ENCODE results near the gene NCBP3. TPM values are rescaled to one million over a fixed set of nuclear protein-coding genes. Genes with fewer than 3 reads are reported as not detected.
A peak's percentile ranks its signal among the peaks of the same experiment; 100 is the strongest.

Gene NCBP3
- total RNA-seq, 1 experiment from 2014 or later, result 58.5 TPM

DNA sequence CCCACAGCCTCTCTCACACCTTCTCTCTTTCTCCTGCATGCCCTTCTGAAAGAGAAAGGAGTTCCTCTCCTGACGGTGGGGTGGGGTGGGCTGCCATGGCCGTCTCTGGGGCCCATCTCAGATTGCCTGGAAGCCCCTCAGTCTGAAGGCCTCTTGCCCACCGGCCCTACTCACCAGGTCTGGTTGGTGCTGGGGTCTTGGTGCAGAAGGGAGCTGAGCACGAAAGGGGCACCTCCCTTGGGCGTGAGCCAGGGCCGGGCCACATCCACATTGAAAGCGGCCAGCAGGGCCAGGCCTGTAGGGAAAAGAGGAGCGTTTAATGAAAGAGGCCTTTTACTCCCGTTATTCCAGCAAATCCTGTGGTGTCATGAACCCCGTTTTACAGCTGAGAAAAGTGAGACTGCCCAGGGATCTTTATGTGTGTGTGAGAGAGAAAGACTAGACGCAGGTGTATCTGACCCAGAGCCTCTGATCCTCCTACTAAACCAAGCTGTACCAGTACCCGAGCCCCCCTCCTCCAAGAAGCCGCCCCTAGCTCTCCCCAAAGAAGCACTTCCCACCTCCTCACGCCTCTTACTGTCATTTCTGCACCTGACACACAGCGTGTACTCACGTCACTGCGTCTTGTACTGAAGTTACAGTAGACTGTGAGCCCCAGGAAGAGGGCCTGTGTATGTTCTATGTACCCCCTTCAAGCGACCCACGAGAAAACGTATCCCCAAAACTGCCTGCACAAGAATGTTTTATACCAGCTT lies 68.5 kb downstream of the NCBP3 start:
- intact Hi-C loops (cut with micrococcal nuclease; ENCODE audit: unreplicated experiment), result no loop called here
- no TSS peak for BruUV-seq (replicated peaks)
- H3K27me3 ChIP-seq (ENCODE audit: insufficient read depth, low read depth), result no peaks in the 10 kb centered on the region
- ChIA-PET CTCF (no interaction called here), POLR2A (ENCODE audit: unreplicated experiment) (no interaction called here)
- DNase-seq, result no peak
- H3K9me2 ChIP-seq (ENCODE audit: insufficient read depth), result no peaks in the 10 kb centered on the region
- TF ChIP-seq CTCF (conservative IDR thresholded peaks at IDR 0.05), result no peak
- TF ChIP-seq EZH2 (IDR thresholded peaks at IDR 0.05; ENCODE audit: low read depth), result no peak
- H2AFZ ChIP-seq, result no peak overlapping the region
- H3K9me3 ChIP-seq (ENCODE audit: insufficient read depth, low read depth), result no peaks in the 10 kb centered on the region
- H3K4me2 ChIP-seq, result no peak overlapping the region
- H3F3A ChIP-seq (ENCODE audit: insufficient read depth, low read depth), result no peaks in the 10 kb centered on the region; the same call in 1 of the 2 replicates
- no peak overlapping the region for H3K4me3 ChIP-seq
- H3K4me1 ChIP-seq (replicated peaks; ENCODE audit: insufficient read depth), result 0 out of 2 replicates have a peak, but pooled peaks cover 8% of the 10 kb centered on the region
- no peaks in the 10 kb centered on the region for H3K36me3 ChIP-seq (ENCODE audit: low read depth)
- H3K27ac ChIP-seq, result no peak overlapping the region
- H4K20me1 ChIP-seq (ENCODE audit: insufficient read depth), result no peaks in the 10 kb centered on the region
- no peaks in the 10 kb centered on the region for H3K79me2 ChIP-seq (ENCODE audit: low read depth)

GRCh38 chr17:3773966-3774365 lies 72.1 kb downstream of the NCBP3 start:
- no peaks in the 10 kb centered on the region for H4K20me1 ChIP-seq (ENCODE audit: insufficient read depth)
- no peaks in the 10 kb centered on the region for H3K9me2 ChIP-seq (ENCODE audit: insufficient read depth)
- no peaks in the 10 kb centered on the region for H3F3A ChIP-seq (ENCODE audit: insufficient read depth, low read depth)
- no peak overlapping the region for H3K4me3 ChIP-seq
- H3K27ac ChIP-seq, result no peak overlapping the region
- no peak overlapping the region for H3K4me2 ChIP-seq
- H3K27me3 ChIP-seq (ENCODE audit: insufficient read depth, low read depth), result no peaks in the 10 kb centered on the region
- H3K36me3 ChIP-seq (ENCODE audit: low read depth), result no peaks in the 10 kb centered on the region
- H3K4me1 ChIP-seq (replicated peaks; ENCODE audit: insufficient read depth), result 0 out of 2 replicates have a peak, but pooled peaks cover 8% of the 10 kb centered on the region
- BruUV-seq (replicated peaks), result no TSS peak
- no peak for DNase-seq
- H3K79me2 ChIP-seq (ENCODE audit: low read depth), result no peaks in the 10 kb centered on the region
- POLR2A ChIA-PET (ENCODE audit: unreplicated experiment), result no interaction called here
- H2AFZ ChIP-seq, result no peak overlapping the region
- TF ChIP-seq CTCF (conservative IDR thresholded peaks at IDR 0.05), result no peak
- no peak for TF ChIP-seq EZH2 (IDR thresholded peaks at IDR 0.05; ENCODE audit: low read depth)
- CTCF ChIA-PET, result no interaction called here
- H3K9me3 ChIP-seq (ENCODE audit: insufficient read depth, low read depth), result no peaks in the 10 kb centered on the region
- intact Hi-C loops (cut with micrococcal nuclease; ENCODE audit: unreplicated experiment), result no loop called here

DNA sequence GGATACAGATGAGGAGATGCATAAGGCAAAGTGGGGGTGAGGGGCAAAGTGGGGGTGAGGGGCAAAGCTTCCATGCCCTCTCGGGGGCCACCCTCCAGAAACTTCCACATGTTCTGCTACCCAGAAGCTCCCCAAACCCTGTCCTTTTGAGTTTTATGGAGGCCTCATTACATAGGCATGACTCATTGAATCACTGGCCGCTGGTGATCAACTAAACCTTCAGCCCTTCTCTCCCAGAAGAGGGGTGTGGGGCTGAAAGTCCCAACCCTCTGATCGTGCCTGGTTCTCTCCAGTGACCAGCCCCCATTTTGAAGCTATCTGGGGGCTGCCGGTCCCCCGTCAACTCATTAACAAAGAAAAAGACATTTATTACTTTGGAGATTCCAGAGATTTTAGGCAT lies 72.5 kb downstream of the NCBP3 start:
- H3K36me3 ChIP-seq (ENCODE audit: low read depth), result no peaks in the 10 kb centered on the region
- TF ChIP-seq CTCF (conservative IDR thresholded peaks at IDR 0.05), result no peak
- H3K4me3 ChIP-seq, result no peak overlapping the region
- H2AFZ ChIP-seq, result no peak overlapping the region
- no peak overlapping the region for H3K27ac ChIP-seq
- H3F3A ChIP-seq (ENCODE audit: insufficient read depth, low read depth), result no peaks in the 10 kb centered on the region
- H4K20me1 ChIP-seq (ENCODE audit: insufficient read depth), result no peaks in the 10 kb centered on the region
- no peaks in the 10 kb centered on the region for H3K79me2 ChIP-seq (ENCODE audit: low read depth)
- intact Hi-C loops (cut with micrococcal nuclease; ENCODE audit: unreplicated experiment), result no loop called here
- H3K9me3 ChIP-seq (ENCODE audit: insufficient read depth, low read depth), result no peaks in the 10 kb centered on the region
- POLR2A ChIA-PET (ENCODE audit: unreplicated experiment), result no interaction called here
- H3K4me1 ChIP-seq (replicated peaks; ENCODE audit: insufficient read depth), result 0 out of 2 replicates have a peak, but pooled peaks cover 8% of the 10 kb centered on the region
- no TSS peak for BruUV-seq (replicated peaks)
- peak in 1 of 2 experiments; percentile 17 for DNase-seq
- CTCF ChIA-PET, result no interaction called here
- H3K27me3 ChIP-seq (ENCODE audit: insufficient read depth, low read depth), result no peaks in the 10 kb centered on the region
- H3K4me2 ChIP-seq, result no peak overlapping the region
- no peaks in the 10 kb centered on the region for H3K9me2 ChIP-seq (ENCODE audit: insufficient read depth)
